ENCODE results near the gene TGFBI.
"Not testable (repeated sequence)": the region's sequence is repeated elsewhere in the genome, so short reads cannot be mapped to it uniquely, and the experiment has no call there.

The TGFBI gene

DNA sequence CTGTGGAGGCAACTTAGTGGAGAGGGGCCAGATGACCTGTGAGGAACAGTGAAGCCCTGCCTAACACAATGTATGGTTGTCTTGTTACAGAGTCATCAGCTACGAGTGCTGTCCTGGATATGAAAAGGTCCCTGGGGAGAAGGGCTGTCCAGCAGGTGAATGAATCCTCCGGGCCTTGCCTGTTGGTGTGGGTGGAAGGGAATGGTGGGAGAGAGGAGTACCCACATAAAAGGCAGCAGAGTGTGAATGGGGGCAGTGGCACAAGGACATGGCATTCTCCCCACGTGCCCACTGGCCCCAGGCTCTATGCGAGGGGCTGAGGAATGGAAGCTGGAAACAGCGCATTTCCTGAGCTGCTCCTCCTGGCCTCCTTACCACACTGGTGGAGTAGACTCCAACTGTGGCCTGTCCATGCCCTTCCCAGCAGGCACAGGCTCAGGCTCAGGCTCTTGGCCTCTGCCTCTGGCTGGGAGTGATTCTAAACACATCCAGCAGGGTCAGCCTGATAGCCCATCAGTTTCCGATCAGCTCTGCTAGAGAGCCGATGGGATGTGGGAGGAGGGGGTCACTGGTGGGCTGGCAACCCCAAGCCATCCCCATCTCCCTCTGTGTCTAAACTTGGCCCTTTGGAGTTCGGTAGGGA is 15.3 kb downstream of the TGFBI start:
- in situ Hi-C loops (cut with MboI; ENCODE audit: low sequenced_read_pairs): no loop called here

DNA sequence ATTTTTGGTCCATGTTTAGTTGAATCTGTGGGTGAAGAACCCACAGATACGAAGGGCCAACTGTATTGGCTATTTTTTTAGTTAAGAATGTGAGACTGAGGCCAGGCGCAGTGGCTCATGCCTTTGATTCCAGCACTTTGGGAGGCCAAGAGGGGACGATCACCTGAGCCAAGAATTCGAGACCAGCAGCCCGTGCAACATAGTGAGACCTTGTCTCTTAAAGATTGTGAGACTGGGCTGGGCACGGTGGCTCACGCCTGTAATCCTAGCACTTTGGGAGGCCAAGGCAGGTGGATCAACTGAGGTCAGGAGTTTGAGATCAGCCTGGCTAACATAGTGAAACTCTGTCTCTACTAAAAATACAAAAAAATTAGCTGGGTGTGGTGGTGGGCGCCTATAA is 16.2 kb downstream of the TGFBI start:
- in situ Hi-C loops (cut with MboI; ENCODE audit: low sequenced_read_pairs): not testable (repeated sequence)

DNA sequence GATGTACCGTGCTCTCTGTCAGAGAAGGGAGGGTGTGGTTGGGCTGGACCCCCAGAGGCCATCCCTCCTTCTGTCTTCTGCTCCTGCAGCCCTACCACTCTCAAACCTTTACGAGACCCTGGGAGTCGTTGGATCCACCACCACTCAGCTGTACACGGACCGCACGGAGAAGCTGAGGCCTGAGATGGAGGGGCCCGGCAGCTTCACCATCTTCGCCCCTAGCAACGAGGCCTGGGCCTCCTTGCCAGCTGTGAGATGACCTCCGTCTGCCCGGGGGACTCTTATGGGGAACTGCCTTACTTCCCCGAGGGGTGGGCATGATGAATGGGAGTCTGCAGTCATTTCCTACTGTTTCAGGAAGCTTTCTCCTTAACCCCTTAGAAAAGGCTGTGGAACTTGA is 17.5 kb downstream of the TGFBI start:
- in situ Hi-C loops (cut with MboI; ENCODE audit: low sequenced_read_pairs): no loop called here

DNA sequence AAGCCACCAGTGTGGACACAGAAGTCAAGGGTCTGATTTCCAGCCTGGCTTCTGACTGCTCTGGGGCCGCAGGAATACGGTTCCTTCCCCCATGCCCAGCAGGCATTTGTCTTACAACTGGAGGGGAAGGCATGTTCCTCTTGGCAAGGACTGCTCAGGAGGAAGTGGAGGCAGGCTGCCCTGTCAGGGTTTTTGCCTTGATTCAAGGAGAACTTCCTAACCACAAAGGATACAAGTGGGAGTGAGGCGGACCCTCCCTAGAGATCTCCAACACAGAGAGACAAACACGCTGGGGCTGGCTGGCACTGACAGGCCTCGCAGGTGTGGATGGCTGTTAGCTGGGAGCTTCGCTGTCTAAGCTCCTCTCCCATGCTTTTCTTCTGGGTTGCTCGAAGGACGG is 19.1 kb downstream of the TGFBI start:
- in situ Hi-C loops (cut with MboI; ENCODE audit: low sequenced_read_pairs): no loop called here

DNA sequence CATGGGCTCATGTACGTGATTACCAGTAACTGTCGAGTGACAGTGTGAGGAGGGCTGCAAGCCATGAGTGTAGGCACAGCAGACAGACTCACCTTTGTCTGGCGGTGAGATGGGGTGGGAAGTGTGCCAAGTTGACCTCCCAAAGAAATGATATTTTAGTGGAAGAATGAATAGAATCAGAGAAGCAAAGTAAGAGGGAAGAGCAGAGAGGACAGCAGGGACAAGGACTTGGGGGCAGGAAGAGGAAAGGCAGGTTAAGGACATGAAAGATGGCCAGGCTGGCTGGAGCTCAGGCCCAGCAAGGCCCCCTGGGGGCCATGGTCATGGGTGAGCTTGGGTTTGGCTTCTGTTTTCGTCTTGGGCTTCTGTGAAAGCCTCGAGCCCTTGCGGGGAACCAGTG is 20.2 kb downstream of the TGFBI start:
- in situ Hi-C loops (cut with MboI; ENCODE audit: low sequenced_read_pairs): no loop called here

DNA sequence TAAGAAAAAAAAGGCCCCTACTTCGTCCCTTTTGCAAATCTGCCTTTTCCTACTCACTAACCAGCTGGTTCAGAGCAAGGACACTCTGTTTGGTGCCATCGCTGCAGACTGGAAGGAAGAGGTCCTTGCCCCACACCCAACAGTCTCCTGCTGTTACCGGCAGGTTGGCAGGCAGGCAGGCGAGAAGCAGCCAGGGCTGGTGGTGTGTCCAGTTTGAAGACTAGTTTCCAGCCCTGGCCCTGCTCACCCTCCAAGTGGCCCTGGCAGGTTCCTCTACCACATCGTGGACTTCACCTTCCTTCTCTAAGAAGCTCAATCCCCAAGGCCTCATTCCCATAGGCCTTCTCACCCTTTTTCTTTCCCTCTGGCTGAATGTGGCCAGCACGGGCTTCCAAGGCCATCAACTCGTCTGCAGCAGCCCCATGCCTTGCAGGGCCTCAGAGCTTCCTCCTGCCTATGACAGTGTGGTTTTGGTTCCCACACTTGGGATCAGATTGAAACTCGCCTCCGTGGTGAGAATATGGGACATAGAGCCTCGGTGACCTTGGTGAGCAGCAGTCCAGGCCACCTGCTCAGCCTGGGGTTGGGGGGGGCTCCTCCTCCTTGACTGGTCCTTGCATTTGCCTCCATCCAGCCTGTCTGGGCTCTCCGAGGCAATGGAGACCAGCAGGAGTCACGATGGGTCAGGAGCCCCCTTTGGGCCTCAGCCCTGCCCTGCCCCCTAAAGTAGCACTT is 22.9 kb downstream of the TGFBI start:
- in situ Hi-C loops (cut with MboI; ENCODE audit: low sequenced_read_pairs): no loop called here

DNA sequence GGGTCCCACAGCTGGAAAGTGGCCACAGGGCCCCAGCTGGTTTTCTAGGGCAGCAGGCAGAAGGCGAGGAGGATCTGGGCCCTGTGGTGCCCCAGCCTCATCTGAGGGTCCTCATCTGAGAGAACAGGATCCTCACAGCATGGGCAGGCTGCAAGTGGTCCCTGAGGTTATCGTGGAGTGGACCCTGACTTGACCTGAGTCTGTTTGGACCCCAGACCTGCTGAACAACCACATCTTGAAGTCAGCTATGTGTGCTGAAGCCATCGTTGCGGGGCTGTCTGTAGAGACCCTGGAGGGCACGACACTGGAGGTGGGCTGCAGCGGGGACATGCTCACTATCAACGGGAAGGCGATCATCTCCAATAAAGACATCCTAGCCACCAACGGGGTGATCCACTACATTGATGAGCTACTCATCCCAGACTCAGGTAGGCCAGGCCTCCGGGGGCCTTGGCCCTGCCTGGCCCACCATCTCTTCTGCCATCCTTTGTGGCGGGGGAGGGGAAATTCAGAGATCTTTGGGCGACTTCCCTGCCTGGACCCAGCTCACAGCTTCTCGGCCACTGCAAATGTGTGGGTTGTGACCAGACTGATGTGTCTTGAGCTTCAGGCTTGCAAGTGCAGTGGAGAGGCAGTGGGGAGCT is 24.0 kb downstream of the TGFBI start:
- in situ Hi-C loops (cut with MboI; ENCODE audit: low sequenced_read_pairs): no loop called here

DNA sequence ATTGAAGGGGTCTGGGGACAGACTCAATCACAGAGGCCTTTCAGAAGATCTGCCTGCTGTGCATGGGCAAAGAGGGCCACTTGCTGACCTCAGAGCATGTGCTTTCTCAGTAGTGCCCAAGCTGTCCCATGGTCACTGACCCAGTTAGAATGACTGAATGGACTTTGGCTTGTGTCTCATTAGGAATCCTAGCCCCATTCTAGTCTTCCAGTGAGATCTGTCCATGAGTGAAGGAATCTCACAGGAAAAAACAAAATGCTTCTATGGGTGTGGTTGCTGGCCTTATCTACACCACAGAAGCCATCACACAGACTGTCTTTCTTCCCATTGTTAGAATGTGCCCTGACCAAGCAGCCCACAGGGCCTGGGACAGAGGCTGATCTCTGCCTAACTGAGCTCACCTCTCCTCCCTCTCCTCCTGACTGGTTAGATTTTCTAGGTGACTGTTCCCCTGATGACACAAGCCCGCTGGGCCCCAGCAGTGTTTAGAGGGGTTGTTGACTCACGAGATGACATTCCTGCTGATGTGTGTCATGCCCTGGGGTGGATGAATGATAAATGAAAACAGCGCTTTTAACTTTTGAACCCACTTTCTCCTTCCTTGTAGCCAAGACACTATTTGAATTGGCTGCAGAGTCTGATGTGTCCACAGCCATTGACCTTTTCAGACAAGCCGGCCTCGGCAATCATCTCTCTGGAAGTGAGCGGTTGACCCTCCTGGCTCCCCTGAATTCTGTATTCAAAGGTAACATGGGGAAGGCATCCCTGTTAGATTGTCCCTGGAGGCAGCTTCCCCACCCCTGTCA is 24.8 kb downstream of the TGFBI start:
- in situ Hi-C loops (cut with MboI; ENCODE audit: low sequenced_read_pairs): no loop called here

DNA sequence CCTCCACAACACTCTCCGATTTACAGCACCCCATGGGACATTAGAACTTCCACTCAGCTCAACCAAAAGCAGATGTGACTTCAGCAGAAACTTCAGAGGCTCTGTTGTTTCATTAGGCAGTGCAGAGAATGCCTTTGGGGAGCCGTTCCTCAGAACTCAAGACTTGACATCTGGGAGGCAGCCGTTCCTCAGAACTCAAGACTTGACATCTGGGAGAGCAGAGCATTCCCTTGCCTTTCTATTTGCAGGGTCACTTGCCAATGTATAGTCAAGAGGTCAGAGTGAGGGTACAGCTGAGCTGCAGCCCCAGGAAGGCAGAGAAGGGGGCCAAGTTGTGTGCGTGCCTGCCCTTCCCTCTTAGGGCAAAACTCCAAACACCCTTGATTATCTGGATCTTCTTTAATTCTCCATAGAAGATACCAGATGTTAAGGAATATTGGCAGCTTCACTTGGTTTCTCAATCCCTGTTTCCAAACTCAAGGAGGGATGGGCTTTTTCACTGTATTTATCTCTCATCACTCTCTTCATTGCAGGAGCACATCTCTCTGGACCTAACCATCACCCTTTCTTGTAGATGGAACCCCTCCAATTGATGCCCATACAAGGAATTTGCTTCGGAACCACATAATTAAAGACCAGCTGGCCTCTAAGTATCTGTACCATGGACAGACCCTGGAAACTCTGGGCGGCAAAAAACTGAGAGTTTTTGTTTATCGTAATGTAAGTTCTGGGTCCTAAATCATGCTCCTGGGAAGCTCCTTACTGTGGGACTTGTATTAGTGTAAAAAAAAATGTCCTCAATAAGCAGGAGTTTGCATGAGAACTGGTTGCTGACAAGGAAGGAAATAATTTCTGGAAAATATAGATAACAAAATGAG is 25.6 kb downstream of the TGFBI start:
- in situ Hi-C loops (cut with MboI; ENCODE audit: low sequenced_read_pairs): no loop called here

DNA sequence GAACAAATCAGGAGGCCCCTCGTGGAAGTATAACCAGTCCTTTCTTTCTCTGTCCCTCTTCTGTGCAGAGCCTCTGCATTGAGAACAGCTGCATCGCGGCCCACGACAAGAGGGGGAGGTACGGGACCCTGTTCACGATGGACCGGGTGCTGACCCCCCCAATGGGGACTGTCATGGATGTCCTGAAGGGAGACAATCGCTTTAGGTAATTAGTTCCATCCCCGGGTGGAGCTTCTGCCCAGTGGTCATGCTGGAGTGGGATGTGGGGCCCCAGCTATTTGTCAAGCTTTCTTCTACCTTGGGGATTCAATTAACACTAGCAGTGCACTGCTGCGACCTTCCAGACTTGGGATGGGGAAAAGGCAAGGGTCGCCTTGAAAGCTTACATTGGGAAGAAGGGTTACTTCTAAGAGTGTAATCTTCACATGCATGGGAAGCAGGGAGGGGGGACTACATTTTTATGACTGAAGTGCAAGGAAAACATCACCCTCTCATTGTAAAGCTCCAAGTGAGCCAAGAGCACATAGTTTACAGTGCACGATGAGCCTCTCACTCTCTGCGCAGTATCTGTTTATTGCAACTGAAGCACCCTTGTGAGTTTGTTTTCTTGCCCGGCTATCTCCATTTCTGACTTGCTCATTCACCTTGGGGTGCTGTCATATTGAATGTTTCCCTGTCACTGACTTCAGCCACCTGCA is 27.0 kb downstream of the TGFBI start:
- in situ Hi-C loops (cut with MboI; ENCODE audit: low sequenced_read_pairs): no loop called here

DNA sequence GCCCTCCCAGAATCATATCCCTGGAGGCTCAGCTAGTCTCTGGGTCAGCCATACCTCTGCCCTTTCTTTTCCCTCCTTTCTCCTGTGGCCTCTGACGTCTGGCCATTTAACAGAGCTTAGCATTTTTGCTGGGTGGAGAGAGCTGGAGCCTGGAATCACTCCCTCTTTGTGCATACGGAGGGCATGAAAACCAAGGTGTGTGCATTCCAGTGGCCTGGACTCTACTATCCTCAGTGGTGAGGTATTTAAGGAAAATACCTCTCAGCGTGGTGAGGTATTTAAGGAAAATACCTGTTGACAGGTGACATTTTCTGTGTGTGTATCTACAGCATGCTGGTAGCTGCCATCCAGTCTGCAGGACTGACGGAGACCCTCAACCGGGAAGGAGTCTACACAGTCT is 27.5 kb downstream of the TGFBI start:
- in situ Hi-C loops (cut with MboI; ENCODE audit: low sequenced_read_pairs): no loop called here

DNA sequence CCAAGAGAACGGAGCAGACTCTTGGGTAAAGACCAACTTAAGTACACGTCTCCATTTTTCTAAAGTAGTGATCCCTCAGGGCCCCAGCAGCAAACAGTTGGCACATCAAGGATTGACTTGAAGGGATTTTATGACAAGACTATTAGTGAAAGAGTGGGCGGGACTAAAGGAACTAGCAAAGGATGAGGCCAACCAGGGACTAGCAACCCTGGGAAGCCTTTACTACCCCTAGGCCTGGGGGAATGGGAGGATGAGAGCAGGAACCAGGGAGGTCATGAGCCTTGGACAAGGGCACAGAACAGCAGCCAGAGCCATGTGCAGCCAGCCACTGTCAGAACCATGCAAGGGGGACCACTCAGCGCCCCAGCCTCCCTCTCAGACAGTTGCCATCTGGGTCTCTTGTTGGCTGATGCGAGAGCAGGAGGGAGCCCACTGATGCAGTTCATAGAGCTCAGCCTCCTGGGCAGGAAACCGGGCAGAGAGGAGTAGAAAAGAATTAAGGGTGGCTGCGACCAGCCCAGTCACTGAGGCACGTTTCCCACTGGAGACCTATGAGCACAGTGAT is 28.1 kb downstream of the TGFBI start:
- in situ Hi-C loops (cut with MboI; ENCODE audit: low sequenced_read_pairs): no loop called here

DNA sequence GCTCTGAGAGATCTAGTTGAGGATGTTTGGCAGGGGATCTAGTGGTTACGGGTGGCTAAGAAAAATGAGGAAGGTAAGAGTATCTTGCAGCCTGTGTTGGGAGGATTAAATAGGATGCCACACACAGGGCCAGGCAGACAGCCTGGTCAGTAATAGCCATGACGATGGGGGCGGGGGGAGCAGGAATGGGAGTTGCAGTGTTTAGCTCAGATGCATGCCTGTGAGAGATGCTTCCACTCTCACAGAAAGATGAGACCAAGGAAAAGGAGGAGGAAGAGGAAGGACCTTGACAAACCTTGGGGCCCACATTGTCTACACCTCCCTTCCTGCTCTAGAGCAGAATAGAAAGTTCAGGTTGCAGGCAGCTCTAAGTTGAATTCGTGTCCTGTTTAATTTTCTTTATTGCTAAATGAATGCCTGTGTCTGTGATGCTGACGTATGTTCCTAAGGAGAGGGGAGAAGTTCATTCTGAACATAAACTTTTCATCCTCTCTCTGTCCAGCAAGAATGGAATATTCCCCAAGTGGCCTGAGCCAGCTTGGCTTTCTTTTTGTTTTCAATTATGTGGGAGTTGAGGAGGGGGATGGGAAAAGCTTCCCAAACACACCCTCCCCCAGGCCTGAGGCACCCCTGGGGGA is 28.7 kb downstream of the TGFBI start:
- in situ Hi-C loops (cut with MboI; ENCODE audit: low sequenced_read_pairs): no loop called here

DNA sequence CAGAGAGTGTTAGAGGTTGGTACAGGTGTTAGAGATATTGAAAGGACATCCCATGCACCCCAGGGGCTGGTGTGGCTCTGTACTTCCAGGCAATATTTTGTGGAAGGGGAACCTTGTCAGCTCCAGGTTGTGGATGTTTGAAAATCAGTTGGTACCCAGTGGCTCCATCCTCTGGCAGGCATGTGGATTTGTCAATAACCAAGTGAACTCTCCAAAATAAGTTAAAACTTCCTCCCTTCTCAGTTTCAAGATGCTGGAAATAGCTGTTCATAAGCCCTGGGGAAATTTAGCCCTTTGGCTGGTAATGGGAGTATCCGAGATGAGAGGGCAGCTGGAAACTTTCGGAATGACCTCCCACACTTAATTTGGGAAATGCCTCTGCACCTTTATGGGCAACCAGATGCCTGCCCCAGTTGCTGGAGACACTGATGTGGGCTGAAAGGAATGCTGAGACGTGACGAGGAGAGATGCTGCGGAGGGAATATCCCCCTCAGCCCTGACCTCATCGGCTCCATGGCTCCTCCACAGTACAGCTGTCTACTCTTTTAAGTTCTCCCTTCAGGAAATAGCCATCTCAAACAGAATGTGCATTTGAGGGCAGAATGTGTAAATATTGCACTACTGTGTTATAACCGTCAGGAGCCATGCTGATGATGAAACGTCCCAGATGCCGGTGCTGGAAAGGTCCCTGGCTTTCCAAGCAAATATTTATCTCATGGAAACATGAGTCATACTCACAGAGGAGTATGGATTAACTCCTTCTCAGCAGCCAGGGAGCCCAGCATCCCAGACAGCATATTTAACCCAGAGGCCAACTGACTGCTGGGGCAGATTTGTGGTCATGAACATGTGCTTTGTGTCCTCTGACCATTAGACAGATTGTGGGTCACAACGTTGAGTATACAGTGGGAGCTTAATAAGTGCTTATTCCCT is 29.5 kb downstream of the TGFBI start:
- in situ Hi-C loops (cut with MboI; ENCODE audit: low sequenced_read_pairs): no loop called here

DNA sequence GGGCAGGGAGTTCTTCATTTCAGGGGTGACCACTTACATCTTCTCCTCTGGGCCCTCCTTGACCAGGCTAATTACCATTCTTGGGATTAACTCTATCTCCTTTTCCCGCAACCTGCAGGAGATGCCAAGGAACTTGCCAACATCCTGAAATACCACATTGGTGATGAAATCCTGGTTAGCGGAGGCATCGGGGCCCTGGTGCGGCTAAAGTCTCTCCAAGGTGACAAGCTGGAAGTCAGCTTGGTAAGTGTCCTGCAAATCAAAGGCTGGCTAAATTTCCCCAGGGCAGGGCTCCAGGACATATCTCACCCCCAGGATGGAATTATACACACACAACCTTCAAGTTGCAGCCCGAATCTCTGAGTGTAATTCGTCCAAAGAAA is 30.2 kb downstream of the TGFBI start:
- in situ Hi-C loops (cut with MboI; ENCODE audit: low sequenced_read_pairs): no loop called here

DNA sequence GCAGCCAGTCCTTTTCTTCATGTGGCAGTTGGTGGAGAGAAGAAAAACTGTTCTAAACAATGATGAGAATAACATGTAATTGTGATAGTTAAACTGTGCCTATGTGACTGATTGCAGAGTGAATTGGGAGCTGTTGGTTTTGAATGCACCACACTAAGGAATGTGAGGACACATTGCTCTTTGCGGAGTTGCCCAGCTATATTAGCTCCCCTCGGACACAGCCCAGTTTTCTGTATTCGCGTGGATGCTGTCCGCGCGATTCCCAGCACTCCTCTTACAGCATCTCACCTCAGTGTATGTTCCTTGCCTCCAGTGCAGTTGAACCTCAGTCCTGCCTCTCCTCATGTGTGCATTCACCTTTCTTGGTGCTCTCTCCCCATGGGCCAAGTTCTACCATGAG is 32.2 kb downstream of the TGFBI start:
- in situ Hi-C loops (cut with MboI; ENCODE audit: low sequenced_read_pairs): no loop called here

DNA sequence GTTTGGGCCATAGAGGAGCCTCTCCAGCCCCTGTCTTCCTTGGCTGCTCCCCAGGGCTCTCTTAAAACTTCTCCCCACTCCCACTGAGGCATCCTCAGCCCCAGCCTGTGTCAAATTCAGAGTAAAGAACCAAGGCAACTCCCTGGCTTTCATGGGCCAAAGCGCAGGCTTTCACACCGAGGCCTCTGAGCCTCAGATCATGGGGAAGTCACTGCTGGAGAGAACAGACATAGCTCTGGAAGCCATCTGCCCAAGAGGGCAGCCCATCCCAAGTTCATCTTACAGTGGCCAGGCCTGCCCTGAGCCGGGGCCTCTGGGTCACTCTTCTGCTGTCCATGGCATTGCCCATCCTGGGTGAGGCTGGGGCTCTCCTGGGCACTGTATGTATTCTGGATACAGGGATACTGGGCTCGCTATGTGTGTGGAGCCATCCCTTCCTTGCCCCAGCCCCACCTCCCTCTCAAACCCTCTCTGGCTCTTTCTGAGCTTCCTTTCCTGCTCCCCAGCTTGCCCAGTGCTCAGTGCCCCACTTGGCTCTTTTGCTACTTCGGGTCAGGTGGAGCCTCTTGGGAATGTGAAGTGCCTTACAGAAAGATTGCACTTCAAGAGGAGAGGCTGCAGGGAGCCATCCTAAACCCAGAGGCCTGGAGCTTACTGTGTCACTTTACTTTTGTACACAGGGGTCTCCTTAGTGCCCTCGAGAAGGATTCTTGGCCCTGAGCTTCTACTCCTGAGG is 33.0 kb downstream of the TGFBI start:
- in situ Hi-C loops (cut with MboI; ENCODE audit: low sequenced_read_pairs): no loop called here
